ENCODE results near the gene NAPG.
"Not testable (repeated sequence)": the region's sequence is repeated elsewhere in the genome, so short reads cannot be mapped to it uniquely, and the experiment has no call there.

GRCh38 chr18:10539124-10539523, 13.3 kb downstream of the NAPG start:
- TF ChIP-seq, protein P1, sequence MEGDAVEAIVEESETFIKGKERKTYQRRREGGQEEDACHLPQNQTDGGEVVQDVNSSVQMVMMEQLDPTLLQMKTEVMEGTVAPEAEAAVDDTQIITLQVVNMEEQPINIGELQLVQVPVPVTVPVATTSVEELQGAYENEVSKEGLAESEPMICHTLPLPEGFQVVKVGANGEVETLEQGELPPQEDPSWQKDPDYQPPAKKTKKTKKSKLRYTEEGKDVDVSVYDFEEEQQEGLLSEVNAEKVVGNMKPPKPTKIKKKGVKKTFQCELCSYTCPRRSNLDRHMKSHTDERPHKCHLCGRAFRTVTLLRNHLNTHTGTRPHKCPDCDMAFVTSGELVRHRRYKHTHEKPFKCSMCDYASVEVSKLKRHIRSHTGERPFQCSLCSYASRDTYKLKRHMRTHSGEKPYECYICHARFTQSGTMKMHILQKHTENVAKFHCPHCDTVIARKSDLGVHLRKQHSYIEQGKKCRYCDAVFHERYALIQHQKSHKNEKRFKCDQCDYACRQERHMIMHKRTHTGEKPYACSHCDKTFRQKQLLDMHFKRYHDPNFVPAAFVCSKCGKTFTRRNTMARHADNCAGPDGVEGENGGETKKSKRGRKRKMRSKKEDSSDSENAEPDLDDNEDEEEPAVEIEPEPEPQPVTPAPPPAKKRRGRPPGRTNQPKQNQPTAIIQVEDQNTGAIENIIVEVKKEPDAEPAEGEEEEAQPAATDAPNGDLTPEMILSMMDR (IDR thresholded peaks at IDR 0.05): not testable (repeated sequence)
- TF ChIP-seq POLR2A, POLR2AphosphoS5, EP300 (IDR thresholded peaks at IDR 0.05): not testable (repeated sequence)
